HEK293 (cell line): ENCODE measurements around the gene BLOC1S6.

Experiments used
- OVOL3 ChIP-seq: fragments of 450-650 bp; formaldehyde crosslinking; IDR thresholded peaks from 2 replicates; pipeline ENCODE4 v1.5.1; 2016; ENCODE audit warnings: missing biosample characterization, missing genetic modification characterization
- REPIN1 ChIP-seq: fragments of 450-650 bp; formaldehyde crosslinking; IDR thresholded peaks from 2 replicates; pipeline ENCODE4 v1.5.1; 2017; ENCODE audit warnings: missing biosample characterization, missing genetic modification characterization, low read depth
- ZFHX2 ChIP-seq: fragments of 450-650 bp; formaldehyde crosslinking; conservative IDR thresholded peaks from 2 replicates; pipeline ENCODE4 v1.5.1; 2016; ENCODE audit warnings: missing biosample characterization, missing genetic modification characterization
- ZFP3 ChIP-seq: fragments of 450-650 bp; formaldehyde crosslinking; IDR thresholded peaks from 2 replicates; pipeline ENCODE4 v1.5.1; 2016; ENCODE audit warnings: low read depth, missing biosample characterization, missing genetic modification characterization
- ZNF555 ChIP-seq: fragments of 450-650 bp; formaldehyde crosslinking; conservative IDR thresholded peaks from 2 replicates; pipeline ENCODE4 v1.5.1; 2017; ENCODE audit warnings: missing biosample characterization, mild to moderate bottlenecking, missing genetic modification characterization, inconsistent platforms
- ZNF571 ChIP-seq: fragments of 450-650 bp; formaldehyde crosslinking; IDR thresholded peaks from 2 replicates; pipeline ENCODE4 v1.5.0; 2017; ENCODE audit warnings: missing biosample characterization, missing genetic modification characterization
- TF ChIP-seq, protein P1 (sequence below): fragments of 450-650 bp; formaldehyde crosslinking; IDR thresholded peaks from 2 replicates; pipeline ENCODE4 v1.5.0; 2017; ENCODE audit warnings: missing biosample characterization, missing genetic modification characterization, borderline replicate concordance

BLOC1S6 gene

DNA sequence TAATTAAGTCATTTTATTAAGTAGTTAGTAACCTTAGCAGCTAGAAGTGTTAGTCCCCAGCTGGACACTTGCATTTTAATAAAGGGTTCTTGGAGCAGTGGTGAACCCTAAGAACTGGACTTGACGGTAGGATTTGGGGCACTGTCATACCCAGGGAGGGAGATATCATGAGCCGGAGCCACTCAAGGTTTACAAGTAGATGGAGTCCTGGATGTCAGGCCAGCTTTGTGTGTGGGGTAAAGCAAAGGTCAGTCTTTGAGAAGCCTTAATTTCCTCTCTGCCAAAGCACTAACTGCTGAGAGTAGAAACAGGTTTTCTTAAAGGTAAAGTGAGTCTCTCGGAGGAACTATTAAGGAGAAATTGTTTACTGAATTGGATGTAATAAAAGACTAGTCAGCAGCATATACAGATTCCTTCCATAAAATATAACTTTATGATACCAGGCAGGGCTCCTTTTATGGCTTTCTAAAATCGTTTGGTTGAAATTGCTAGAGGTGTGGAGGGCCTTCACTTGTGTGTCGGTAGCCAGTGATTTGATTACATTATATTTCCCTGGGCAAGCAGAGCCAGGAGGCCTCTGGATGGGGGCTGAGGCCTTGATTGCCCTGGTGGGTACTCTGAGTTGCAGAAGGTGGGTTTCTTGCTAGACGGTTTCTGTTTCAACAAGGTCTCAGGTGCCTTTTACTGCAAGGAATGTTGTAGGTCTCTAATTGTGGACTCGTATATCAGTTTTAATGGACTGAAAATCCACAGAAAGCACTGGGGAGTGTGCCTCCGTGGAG, 70.8 kb downstream of the BLOC1S6 start (continued):
- TF ChIP-seq, protein P1, sequence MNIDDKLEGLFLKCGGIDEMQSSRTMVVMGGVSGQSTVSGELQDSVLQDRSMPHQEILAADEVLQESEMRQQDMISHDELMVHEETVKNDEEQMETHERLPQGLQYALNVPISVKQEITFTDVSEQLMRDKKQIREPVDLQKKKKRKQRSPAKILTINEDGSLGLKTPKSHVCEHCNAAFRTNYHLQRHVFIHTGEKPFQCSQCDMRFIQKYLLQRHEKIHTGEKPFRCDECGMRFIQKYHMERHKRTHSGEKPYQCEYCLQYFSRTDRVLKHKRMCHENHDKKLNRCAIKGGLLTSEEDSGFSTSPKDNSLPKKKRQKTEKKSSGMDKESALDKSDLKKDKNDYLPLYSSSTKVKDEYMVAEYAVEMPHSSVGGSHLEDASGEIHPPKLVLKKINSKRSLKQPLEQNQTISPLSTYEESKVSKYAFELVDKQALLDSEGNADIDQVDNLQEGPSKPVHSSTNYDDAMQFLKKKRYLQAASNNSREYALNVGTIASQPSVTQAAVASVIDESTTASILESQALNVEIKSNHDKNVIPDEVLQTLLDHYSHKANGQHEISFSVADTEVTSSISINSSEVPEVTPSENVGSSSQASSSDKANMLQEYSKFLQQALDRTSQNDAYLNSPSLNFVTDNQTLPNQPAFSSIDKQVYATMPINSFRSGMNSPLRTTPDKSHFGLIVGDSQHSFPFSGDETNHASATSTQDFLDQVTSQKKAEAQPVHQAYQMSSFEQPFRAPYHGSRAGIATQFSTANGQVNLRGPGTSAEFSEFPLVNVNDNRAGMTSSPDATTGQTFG = no peak
- TF ChIP-seq OVOL3 (tag by site-specific recombination) = no peak
- TF ChIP-seq REPIN1 (tag by site-specific recombination) = no peak
- TF ChIP-seq ZNF571 (tag by site-specific recombination) = no peak
- TF ChIP-seq ZFP3 (tag by site-specific recombination) = no peak
- TF ChIP-seq ZNF555 (tag by site-specific recombination) = no peak
- TF ChIP-seq ZFHX2 (tag by site-specific recombination) = no peak
- TF ChIP-seq, all 188 proteins: peak for 0
